ENCODE measurements around the gene FAF1. TPM values are rescaled to one million over a fixed set of nuclear protein-coding genes. Genes with fewer than 3 reads are reported as not detected.

Gene FAF1
- total RNA-seq, 4 donors from 2014 or later, result 72.0 to 107 (median 92.0) TPM

- in situ Hi-C loops (cut with MboI; ENCODE audit: low sequenced_read_pairs in 4 of 4) (loop anchor here in 1 of 4 donors (10.0 kb wide), 1 partner anchor 274 kb away; no protein-coding TSS in a partner anchor), intact Hi-C loops (cut with DNase I; ENCODE audit: low total_unique reads) (loop anchor here (10.0 kb wide), 2 partner anchors 84 to 146 kb away; no protein-coding TSS in a partner anchor)
- no peaks in the 10 kb centered on the region for H3K9me3 ChIP-seq
- no peaks in the 10 kb centered on the region for H3K27me3 ChIP-seq
- peaks cover 0 to 11% of the 10 kb centered on the region in 2 donors for H3K4me1 ChIP-seq
- no peaks in the 10 kb centered on the region for H3K36me3 ChIP-seq
- DNase-seq (no peak), ATAC-seq (no peak)
- H3K27ac ChIP-seq, result no peak overlapping the region
- H3K4me3 ChIP-seq, result no peak overlapping the region
- TF ChIP-seq POLR2A (IDR thresholded peaks at IDR 0.05), result no peak
- TF ChIP-seq CTCF (IDR thresholded peaks at IDR 0.05 in 4 of 5, conservative IDR thresholded peaks at IDR 0.05 in 1 of 5), result no peak
Observed at GRCh38 chr1:50921029-50921428, 39.0 kb downstream of the FAF1 start.

GRCh38 chr1:50920409-50920808 is 39.7 kb downstream of the FAF1 start:
- no peak overlapping the region for H3K27ac ChIP-seq
- no peak for TF ChIP-seq POLR2A (IDR thresholded peaks at IDR 0.05)
- no peak for TF ChIP-seq CTCF (IDR thresholded peaks at IDR 0.05 in 4 of 5, conservative IDR thresholded peaks at IDR 0.05 in 1 of 5)
- H3K4me1 ChIP-seq, result peaks cover 0 to 11% of the 10 kb centered on the region in 2 donors
- no peaks in the 10 kb centered on the region for H3K36me3 ChIP-seq
- H3K27me3 ChIP-seq, result no peaks in the 10 kb centered on the region
- in situ Hi-C loops (cut with MboI; ENCODE audit: low sequenced_read_pairs in 4 of 4) (loop anchor here in 1 of 4 donors (10.0 kb wide), 1 partner anchor 274 kb away; no protein-coding TSS in a partner anchor), intact Hi-C loops (cut with DNase I; ENCODE audit: low total_unique reads) (loop anchor here (10.0 kb wide), 2 partner anchors 84 to 146 kb away; no protein-coding TSS in a partner anchor)
- ATAC-seq (no peak), DNase-seq (no peak)
- H3K4me3 ChIP-seq, result no peak overlapping the region
- no peaks in the 10 kb centered on the region for H3K9me3 ChIP-seq

GRCh38 chr1:50917138-50918137 is 42.6 kb downstream of the FAF1 start:
- in situ Hi-C loops (cut with MboI; ENCODE audit: low sequenced_read_pairs in 4 of 4), result no loop called here
- H3K4me3 ChIP-seq, result no peak overlapping the region
- no peak for TF ChIP-seq CTCF (IDR thresholded peaks at IDR 0.05 in 4 of 5, conservative IDR thresholded peaks at IDR 0.05 in 1 of 5)
- peaks cover 0 to 11% of the 10 kb centered on the region in 2 donors for H3K4me1 ChIP-seq
- H3K27me3 ChIP-seq, result no peaks in the 10 kb centered on the region
- no peaks in the 10 kb centered on the region for H3K36me3 ChIP-seq
- no peaks in the 10 kb centered on the region for H3K9me3 ChIP-seq
- ATAC-seq (no peak), DNase-seq (no peak)
- intact Hi-C loops (cut with DNase I; ENCODE audit: low total_unique reads), result no loop called here
- H3K27ac ChIP-seq, result no peak overlapping the region

GRCh38 chr1:50915621-50916020 is 44.4 kb downstream of the FAF1 start:
- TF ChIP-seq CTCF (IDR thresholded peaks at IDR 0.05 in 4 of 5, conservative IDR thresholded peaks at IDR 0.05 in 1 of 5), result no peak
- no peak for TF ChIP-seq POLR2A (IDR thresholded peaks at IDR 0.05)
- no peak overlapping the region for H3K27ac ChIP-seq
- H3K36me3 ChIP-seq, result no peaks in the 10 kb centered on the region
- H3K4me1 ChIP-seq, result peaks cover 0 to 11% of the 10 kb centered on the region in 2 donors
- intact Hi-C loops (cut with DNase I; ENCODE audit: low total_unique reads), result no loop called here
- DNase-seq (no peak), ATAC-seq (no peak)
- no peaks in the 10 kb centered on the region for H3K9me3 ChIP-seq
- in situ Hi-C loops (cut with MboI; ENCODE audit: low sequenced_read_pairs in 4 of 4), result no loop called here
- no peak overlapping the region for H3K4me3 ChIP-seq
- no peaks in the 10 kb centered on the region for H3K27me3 ChIP-seq
